ENCODE measurements around the gene OR8B8. TPM values are rescaled to one million over a fixed set of nuclear protein-coding genes. Genes with fewer than 3 reads are reported as not detected.

OR8B8 gene
- total and polyA plus RNA-seq, 10 of the 15 experiments (the other 5 are each of a cell fraction or from before 2014, with no cell fraction given): not detected

DNA sequence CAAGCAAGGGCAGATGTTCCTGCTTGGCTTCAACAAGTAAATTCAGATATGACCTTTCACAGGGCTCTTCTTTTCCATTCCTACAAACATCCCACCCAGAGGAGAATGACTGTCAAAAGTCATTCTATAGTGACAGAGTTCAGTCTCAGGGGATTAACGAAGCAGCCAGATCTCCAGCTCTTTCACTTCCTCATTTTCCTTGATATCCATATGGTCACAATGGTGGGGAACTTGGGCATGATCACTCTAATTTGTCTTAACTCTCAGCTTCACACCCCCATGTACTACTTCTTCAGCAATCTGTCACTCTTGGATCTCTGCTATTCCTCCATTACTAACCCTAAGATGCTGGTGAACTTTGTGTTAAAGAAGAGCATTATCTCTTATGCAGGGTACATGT, 15.0 kb upstream of the OR8B8 start:
- H3K79me2 ChIP-seq (ENCODE audit: control insufficient read depth, insufficient read depth, low read length): no peaks in the 10 kb centered on the region
- H3K27ac ChIP-seq (ENCODE audit: control insufficient read depth, insufficient read depth): no peak overlapping the region
- WGBS (ENCODE audit: insufficient coverage, insufficient replicate concordance, low lambda C conversion rate, missing lambda C conversion rate): 0% methylated on average over 1 of the region's 1 CpG
- H3K36me3 ChIP-seq (ENCODE audit: control insufficient read depth in 2 of 2, insufficient read depth in 2 of 2, low read length in 1 of 2): no peaks in the 10 kb centered on the region
- H2AFZ ChIP-seq (ENCODE audit: control insufficient read depth, low read depth, low read length): no peak overlapping the region
- ChIA-PET POLR2A (no interaction called here), SMC1A (ENCODE audit: uncharacterized antibody, unreplicated experiment) (no interaction called here), CTCF (no interaction called here), RAD21 (ENCODE audit: unreplicated experiment) (no interaction called here)
- no peaks in the 10 kb centered on the region for H4K20me1 ChIP-seq (ENCODE audit: control insufficient read depth, insufficient read depth)
- H3K4me2 ChIP-seq (ENCODE audit: control insufficient read depth, insufficient read depth): no peak overlapping the region
- BruUV-seq (replicated peaks): no TSS peak
- no peak for ATAC-seq
- TF ChIP-seq BCL11A (IDR thresholded peaks at IDR 0.05; ENCODE audit: low read depth, low read length) (no peak), NRF1 (conservative IDR thresholded peaks at IDR 0.05; ENCODE audit: low read depth, low read length) (no peak), NR2C2 (IDR thresholded peaks at IDR 0.05; ENCODE audit: borderline replicate concordance, control insufficient read depth, insufficient read length, low read depth) (no peak)
- TF ChIP-seq, protein P1, sequence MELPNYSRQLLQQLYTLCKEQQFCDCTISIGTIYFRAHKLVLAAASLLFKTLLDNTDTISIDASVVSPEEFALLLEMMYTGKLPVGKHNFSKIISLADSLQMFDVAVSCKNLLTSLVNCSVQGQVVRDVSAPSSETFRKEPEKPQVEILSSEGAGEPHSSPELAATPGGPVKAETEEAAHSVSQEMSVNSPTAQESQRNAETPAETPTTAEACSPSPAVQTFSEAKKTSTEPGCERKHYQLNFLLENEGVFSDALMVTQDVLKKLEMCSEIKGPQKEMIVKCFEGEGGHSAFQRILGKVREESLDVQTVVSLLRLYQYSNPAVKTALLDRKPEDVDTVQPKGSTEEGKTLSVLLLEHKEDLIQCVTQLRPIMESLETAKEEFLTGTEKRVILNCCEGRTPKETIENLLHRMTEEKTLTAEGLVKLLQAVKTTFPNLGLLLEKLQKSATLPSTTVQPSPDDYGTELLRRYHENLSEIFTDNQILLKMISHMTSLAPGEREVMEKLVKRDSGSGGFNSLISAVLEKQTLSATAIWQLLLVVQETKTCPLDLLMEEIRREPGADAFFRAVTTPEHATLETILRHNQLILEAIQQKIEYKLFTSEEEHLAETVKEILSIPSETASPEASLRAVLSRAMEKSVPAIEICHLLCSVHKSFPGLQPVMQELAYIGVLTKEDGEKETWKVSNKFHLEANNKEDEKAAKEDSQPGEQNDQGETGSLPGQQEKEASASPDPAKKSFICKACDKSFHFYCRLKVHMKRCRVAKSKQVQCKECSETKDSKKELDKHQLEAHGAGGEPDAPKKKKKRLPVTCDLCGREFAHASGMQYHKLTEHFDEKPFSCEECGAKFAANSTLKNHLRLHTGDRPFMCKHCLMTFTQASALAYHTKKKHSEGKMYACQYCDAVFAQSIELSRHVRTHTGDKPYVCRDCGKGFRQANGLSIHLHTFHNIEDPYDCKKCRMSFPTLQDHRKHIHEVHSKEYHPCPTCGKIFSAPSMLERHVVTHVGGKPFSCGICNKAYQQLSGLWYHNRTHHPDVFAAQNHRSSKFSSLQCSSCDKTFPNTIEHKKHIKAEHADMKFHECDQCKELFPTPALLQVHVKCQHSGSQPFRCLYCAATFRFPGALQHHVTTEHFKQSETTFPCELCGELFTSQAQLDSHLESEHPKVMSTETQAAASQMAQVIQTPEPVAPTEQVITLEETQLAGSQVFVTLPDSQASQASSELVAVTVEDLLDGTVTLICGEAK (IDR thresholded peaks at IDR 0.05; ENCODE audit: borderline replicate concordance): no peak
- TF ChIP-seq, protein P2, sequence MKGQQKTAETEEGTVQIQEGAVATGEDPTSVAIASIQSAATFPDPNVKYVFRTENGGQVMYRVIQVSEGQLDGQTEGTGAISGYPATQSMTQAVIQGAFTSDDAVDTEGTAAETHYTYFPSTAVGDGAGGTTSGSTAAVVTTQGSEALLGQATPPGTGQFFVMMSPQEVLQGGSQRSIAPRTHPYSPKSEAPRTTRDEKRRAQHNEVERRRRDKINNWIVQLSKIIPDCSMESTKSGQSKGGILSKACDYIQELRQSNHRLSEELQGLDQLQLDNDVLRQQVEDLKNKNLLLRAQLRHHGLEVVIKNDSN (IDR thresholded peaks at IDR 0.05; ENCODE audit: borderline replicate concordance, extremely low read length, insufficient read depth, low read depth, low read length): no peak
- TF ChIP-seq, protein P3, sequence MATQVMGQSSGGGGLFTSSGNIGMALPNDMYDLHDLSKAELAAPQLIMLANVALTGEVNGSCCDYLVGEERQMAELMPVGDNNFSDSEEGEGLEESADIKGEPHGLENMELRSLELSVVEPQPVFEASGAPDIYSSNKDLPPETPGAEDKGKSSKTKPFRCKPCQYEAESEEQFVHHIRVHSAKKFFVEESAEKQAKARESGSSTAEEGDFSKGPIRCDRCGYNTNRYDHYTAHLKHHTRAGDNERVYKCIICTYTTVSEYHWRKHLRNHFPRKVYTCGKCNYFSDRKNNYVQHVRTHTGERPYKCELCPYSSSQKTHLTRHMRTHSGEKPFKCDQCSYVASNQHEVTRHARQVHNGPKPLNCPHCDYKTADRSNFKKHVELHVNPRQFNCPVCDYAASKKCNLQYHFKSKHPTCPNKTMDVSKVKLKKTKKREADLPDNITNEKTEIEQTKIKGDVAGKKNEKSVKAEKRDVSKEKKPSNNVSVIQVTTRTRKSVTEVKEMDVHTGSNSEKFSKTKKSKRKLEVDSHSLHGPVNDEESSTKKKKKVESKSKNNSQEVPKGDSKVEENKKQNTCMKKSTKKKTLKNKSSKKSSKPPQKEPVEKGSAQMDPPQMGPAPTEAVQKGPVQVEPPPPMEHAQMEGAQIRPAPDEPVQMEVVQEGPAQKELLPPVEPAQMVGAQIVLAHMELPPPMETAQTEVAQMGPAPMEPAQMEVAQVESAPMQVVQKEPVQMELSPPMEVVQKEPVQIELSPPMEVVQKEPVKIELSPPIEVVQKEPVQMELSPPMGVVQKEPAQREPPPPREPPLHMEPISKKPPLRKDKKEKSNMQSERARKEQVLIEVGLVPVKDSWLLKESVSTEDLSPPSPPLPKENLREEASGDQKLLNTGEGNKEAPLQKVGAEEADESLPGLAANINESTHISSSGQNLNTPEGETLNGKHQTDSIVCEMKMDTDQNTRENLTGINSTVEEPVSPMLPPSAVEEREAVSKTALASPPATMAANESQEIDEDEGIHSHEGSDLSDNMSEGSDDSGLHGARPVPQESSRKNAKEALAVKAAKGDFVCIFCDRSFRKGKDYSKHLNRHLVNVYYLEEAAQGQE (IDR thresholded peaks at IDR 0.05; ENCODE audit: low read depth, low read length): no peak
- no peak overlapping the region for H3K9ac ChIP-seq (ENCODE audit: control insufficient read depth, insufficient read depth, low read length)
- in situ Hi-C loops (cut with MboI) (no loop called here), intact Hi-C loops (cut with micrococcal nuclease; ENCODE audit: unreplicated experiment) (no loop called here)
- no peaks in the 10 kb centered on the region for H3K4me1 ChIP-seq (ENCODE audit: control insufficient read depth, insufficient read depth, low read length)
- H3K4me3 ChIP-seq: no peak overlapping the region
- no peak for DNase-seq (ENCODE audit: low read depth, low spot score)
- no peak for FAIRE-seq
- H3K9me3 ChIP-seq (replicated peaks; ENCODE audit: control insufficient read depth, insufficient read depth, low read length): no peaks in the 10 kb centered on the region
- H3K27me3 ChIP-seq (replicated peaks in 1 of 2; ENCODE audit: control insufficient read depth in 2 of 2, insufficient read depth in 2 of 2, low read length in 1 of 2): no peaks in the 10 kb centered on the region
